Osteoblast (primary cell): ENCODE measurements around the gene PLEKHG7. TPM values are rescaled to one million over a fixed set of nuclear protein-coding genes. Genes with fewer than 3 reads are reported as not detected.

Source experiments
- DNase-seq: peaks from one replicate; pipeline ENCODE4 v3.0.0; 2011; ENCODE audit warnings: low spot score, mixed read lengths; ENCODE audit not compliant: insufficient read length; ENCODE audit errors: missing footprints
- H2AFZ ChIP-seq: 2 replicates; pipeline ENCODE4 v1.6.0; 2011; ENCODE audit warnings: mild to moderate bottlenecking, low read length
- H3K27ac ChIP-seq: 2 replicates; pipeline ENCODE4 v1.5.1; 2011; ENCODE audit warnings: mild to moderate bottlenecking, low read depth, low read length, moderate library complexity
- H3K27me3 ChIP-seq: 2 replicates; pipeline ENCODE4 v1.6.0; 2012; ENCODE audit warnings: mild to moderate bottlenecking, control low read depth, inconsistent platforms, low read length, moderate library complexity; ENCODE audit not compliant: insufficient read depth
- H3K36me3 ChIP-seq: 2 replicates; pipeline ENCODE4 v1.5.1; 2011; ENCODE audit warnings: mild to moderate bottlenecking, low read length, control low read depth, moderate library complexity; ENCODE audit not compliant: insufficient read depth
- H3K4me1 ChIP-seq: 2 replicates; pipeline ENCODE4 v1.5.1; 2011; ENCODE audit warnings: mild to moderate bottlenecking, low read length, control low read depth, moderate library complexity; ENCODE audit not compliant: insufficient read depth
- H3K4me2 ChIP-seq: 2 replicates; pipeline ENCODE4 v1.6.0; 2011; ENCODE audit warnings: mild to moderate bottlenecking, low read length; ENCODE audit not compliant: insufficient read depth
- H3K4me3 ChIP-seq: fragments of 200-600 bp; sonication (generic); 3 replicates; pipeline ENCODE4 v1.5.1; 2012; ENCODE audit warnings: mild to moderate bottlenecking, low read length, inconsistent platforms; ENCODE audit not compliant: insufficient read depth
- H3K79me2 ChIP-seq: 2 replicates; pipeline ENCODE4 v1.6.0; 2012; ENCODE audit warnings: mild to moderate bottlenecking, low read length, control low read depth, inconsistent platforms; ENCODE audit not compliant: insufficient read depth
- H3K9me3 ChIP-seq: 2 replicates; pipeline ENCODE4 v1.5.1; 2011; ENCODE audit warnings: low read depth, low read length, control low read depth
- H4K20me1 ChIP-seq: 2 replicates; pipeline ENCODE4 v1.6.0; 2012; ENCODE audit warnings: mild to moderate bottlenecking, low read length, control low read depth; ENCODE audit not compliant: insufficient read depth
- total RNA-seq: library from RNA; depleted of rRNA; stranded (reverse); fragments of >200 nt; gene quantifications from 2 replicates; pipeline ENCODE4 v1.2.3, GENCODE V29; 2012
- TF ChIP-seq, protein P1 (sequence below): IDR thresholded peaks from 2 replicates; pipeline ENCODE4 v1.5.1; 2011; ENCODE audit warnings: mild to moderate bottlenecking, low read depth, low read length, moderate library complexity; ENCODE audit errors: extremely low read depth

The PLEKHG7 gene
- total RNA-seq, 1 donor: not detected

DNA sequence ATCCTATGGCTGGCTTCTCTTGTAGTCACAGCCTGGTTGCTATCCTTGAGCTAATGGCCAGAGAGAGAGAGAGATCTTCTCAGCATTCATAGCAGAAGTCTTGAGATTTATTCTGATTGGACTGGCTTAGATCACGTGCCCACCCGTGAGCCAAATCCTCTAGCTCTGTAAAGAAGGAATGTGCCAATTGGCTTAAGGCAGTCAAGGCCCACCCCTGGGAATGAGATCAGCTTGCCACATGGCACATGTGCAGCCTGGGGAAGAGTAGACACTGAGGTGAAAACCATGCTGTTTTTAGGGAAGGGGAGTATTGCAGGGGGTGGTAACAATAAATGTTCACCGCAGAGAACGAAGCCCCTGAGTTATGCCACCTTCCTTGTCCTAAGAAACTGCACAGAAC, 36.3 kb downstream of the PLEKHG7 start:
- TF ChIP-seq, protein P1, sequence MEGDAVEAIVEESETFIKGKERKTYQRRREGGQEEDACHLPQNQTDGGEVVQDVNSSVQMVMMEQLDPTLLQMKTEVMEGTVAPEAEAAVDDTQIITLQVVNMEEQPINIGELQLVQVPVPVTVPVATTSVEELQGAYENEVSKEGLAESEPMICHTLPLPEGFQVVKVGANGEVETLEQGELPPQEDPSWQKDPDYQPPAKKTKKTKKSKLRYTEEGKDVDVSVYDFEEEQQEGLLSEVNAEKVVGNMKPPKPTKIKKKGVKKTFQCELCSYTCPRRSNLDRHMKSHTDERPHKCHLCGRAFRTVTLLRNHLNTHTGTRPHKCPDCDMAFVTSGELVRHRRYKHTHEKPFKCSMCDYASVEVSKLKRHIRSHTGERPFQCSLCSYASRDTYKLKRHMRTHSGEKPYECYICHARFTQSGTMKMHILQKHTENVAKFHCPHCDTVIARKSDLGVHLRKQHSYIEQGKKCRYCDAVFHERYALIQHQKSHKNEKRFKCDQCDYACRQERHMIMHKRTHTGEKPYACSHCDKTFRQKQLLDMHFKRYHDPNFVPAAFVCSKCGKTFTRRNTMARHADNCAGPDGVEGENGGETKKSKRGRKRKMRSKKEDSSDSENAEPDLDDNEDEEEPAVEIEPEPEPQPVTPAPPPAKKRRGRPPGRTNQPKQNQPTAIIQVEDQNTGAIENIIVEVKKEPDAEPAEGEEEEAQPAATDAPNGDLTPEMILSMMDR: no peak
- Histone ChIP-seq H3K9me3 (no peaks in the 10 kb centered on the region), H3K4me1 (peaks cover 17% of the 10 kb centered on the region), H3K36me3 (no peaks in the 10 kb centered on the region), H3K79me2 (no peaks in the 10 kb centered on the region), H3K27ac (no peak overlapping the region), H3K4me3 (no peak overlapping the region), H3K27me3 (no peaks in the 10 kb centered on the region), H4K20me1 (no peaks in the 10 kb centered on the region), H2AFZ (no peak overlapping the region), H3K4me2 (no peak overlapping the region)
- DNase-seq: no peak

- TF ChIP-seq, protein P1: no peak
- no peak overlapping the region for H2AFZ ChIP-seq
- H3K79me2 ChIP-seq: no peaks in the 10 kb centered on the region
- no peak overlapping the region for H3K27ac ChIP-seq
- H3K4me2 ChIP-seq: no peak overlapping the region
- H4K20me1 ChIP-seq: no peaks in the 10 kb centered on the region
- H3K4me3 ChIP-seq: no peak overlapping the region
- H3K27me3 ChIP-seq: no peaks in the 10 kb centered on the region
- H3K9me3 ChIP-seq: no peaks in the 10 kb centered on the region
- H3K4me1 ChIP-seq: peaks cover 11% of the 10 kb centered on the region
- H3K36me3 ChIP-seq: no peaks in the 10 kb centered on the region
- no peak for DNase-seq
These were observed 37.6 kb downstream of the PLEKHG7 start for GRCh38 chr12:92740411-92740810.

GRCh38 chr12:92743026-92743425, 40.2 kb downstream of the PLEKHG7 start:
- Histone ChIP-seq H3K4me3 (no peak overlapping the region), H3K9me3 (no peaks in the 10 kb centered on the region), H3K79me2 (no peaks in the 10 kb centered on the region), H2AFZ (no peak overlapping the region), H3K36me3 (no peaks in the 10 kb centered on the region), H3K4me1 (peaks cover 26% of the 10 kb centered on the region), H3K4me2 (no peak overlapping the region), H3K27ac (no peak overlapping the region), H4K20me1 (no peaks in the 10 kb centered on the region), H3K27me3 (no peaks in the 10 kb centered on the region)
- TF ChIP-seq, protein P1: no peak
- DNase-seq: no peak

DNA sequence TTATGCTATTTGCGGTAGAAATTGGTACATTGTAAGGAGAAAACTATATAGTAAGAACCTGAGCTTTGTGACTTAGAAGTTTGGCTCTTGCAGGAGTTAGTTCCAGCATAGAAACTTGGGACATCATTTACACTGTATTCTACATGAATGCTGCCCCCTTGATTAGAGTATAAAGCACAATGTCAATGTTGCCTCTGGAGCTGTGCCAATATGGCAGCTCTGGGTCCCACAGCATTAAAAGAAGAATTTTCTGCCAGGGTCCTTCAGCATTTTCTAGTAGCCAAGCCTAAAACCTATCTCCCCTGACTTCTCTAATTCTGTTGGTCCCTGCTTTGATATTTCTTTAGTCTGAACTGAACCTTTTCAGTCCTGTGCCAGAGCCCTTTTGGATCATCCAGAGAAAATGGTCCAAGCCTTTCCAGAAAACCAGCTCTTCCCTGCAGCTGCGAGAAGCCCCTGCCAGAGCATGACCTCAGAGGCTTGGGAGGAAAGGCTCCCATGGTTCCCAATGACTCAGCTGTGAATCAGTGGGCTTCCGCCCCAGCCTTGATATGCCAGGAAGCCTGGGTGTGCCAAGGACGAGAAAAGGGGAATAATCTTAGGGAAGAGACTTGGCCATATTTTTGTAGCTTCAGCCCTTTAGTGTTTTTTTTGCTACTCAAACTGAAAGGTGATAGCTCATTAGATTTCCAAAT, 43.2 kb downstream of the PLEKHG7 start:
- peak overlapping the region; percentile 53 for H3K4me2 ChIP-seq
- H3K27ac ChIP-seq: peak overlapping the region; percentile 73
- peak; percentile 93 for DNase-seq
- no peaks in the 10 kb centered on the region for H3K27me3 ChIP-seq
- no peaks in the 10 kb centered on the region for H3K79me2 ChIP-seq
- peak overlapping the region; percentile 71 for H2AFZ ChIP-seq
- TF ChIP-seq, protein P1: no peak
- no peaks in the 10 kb centered on the region for H3K9me3 ChIP-seq
- no peaks in the 10 kb centered on the region for H4K20me1 ChIP-seq
- H3K4me3 ChIP-seq: peak overlapping the region; percentile 27
- H3K4me1 ChIP-seq: peaks cover 26% of the 10 kb centered on the region
- H3K36me3 ChIP-seq: no peaks in the 10 kb centered on the region
